ENCODE results near the gene TEX29.

Gene TEX29

GRCh38 chr13:111371720-111372119 is 51.3 kb downstream of the TEX29 start:
- Histone ChIP-seq H3K79me2 (ENCODE audit: insufficient read depth, low read length) (no peaks in the 10 kb centered on the region), H3K27ac (ENCODE audit: low read depth, low read length) (no peak overlapping the region), H3K27me3 (ENCODE audit: low read length) (no peaks in the 10 kb centered on the region), H3K9me3 (ENCODE audit: insufficient read depth, low read length) (no peaks in the 10 kb centered on the region), H3K4me2 (ENCODE audit: low read depth, low read length, poor library complexity, severe bottlenecking) (no peak overlapping the region), H4K20me1 (ENCODE audit: low read depth, low read length) (no peaks in the 10 kb centered on the region), H3K9ac (ENCODE audit: low read length) (no peak overlapping the region), H3F3A (ENCODE audit: insufficient read depth) (no peaks in the 10 kb centered on the region), H3K9me2 (replicated peaks; ENCODE audit: insufficient read depth, low read length) (no peaks in the 10 kb centered on the region), H3K4me3 (ENCODE audit: insufficient read depth, low read length, poor library complexity, severe bottlenecking) (no peak overlapping the region), H3K36me3 (ENCODE audit: low read length) (no peaks in the 10 kb centered on the region), H2AFZ (ENCODE audit: low read depth, low read length, severe bottlenecking) (no peak overlapping the region)
- no peak for TF ChIP-seq EZH2phosphoT487 (conservative IDR thresholded peaks at IDR 0.05; ENCODE audit: low read length)
- TF ChIP-seq, protein P1, sequence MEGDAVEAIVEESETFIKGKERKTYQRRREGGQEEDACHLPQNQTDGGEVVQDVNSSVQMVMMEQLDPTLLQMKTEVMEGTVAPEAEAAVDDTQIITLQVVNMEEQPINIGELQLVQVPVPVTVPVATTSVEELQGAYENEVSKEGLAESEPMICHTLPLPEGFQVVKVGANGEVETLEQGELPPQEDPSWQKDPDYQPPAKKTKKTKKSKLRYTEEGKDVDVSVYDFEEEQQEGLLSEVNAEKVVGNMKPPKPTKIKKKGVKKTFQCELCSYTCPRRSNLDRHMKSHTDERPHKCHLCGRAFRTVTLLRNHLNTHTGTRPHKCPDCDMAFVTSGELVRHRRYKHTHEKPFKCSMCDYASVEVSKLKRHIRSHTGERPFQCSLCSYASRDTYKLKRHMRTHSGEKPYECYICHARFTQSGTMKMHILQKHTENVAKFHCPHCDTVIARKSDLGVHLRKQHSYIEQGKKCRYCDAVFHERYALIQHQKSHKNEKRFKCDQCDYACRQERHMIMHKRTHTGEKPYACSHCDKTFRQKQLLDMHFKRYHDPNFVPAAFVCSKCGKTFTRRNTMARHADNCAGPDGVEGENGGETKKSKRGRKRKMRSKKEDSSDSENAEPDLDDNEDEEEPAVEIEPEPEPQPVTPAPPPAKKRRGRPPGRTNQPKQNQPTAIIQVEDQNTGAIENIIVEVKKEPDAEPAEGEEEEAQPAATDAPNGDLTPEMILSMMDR (IDR thresholded peaks at IDR 0.05; ENCODE audit: insufficient read depth, low read length, poor library complexity, severe bottlenecking): no peak

GRCh38 chr13:111372651-111373425 is 52.4 kb downstream of the TEX29 start:
- H2AFZ ChIP-seq (ENCODE audit: low read depth, low read length, severe bottlenecking): no peak overlapping the region
- TF ChIP-seq, protein P1 (IDR thresholded peaks at IDR 0.05; ENCODE audit: insufficient read depth, low read length, poor library complexity, severe bottlenecking): no peak
- no peak for TF ChIP-seq EZH2phosphoT487 (conservative IDR thresholded peaks at IDR 0.05; ENCODE audit: low read length)
- H3K9me2 ChIP-seq (replicated peaks; ENCODE audit: insufficient read depth, low read length): no peaks in the 10 kb centered on the region
- H3F3A ChIP-seq (ENCODE audit: insufficient read depth): no peaks in the 10 kb centered on the region
- H3K79me2 ChIP-seq (ENCODE audit: insufficient read depth, low read length): no peaks in the 10 kb centered on the region
- no peaks in the 10 kb centered on the region for H4K20me1 ChIP-seq (ENCODE audit: low read depth, low read length)
- H3K27ac ChIP-seq (ENCODE audit: low read depth, low read length): no peak overlapping the region
- H3K36me3 ChIP-seq (ENCODE audit: low read length): no peaks in the 10 kb centered on the region
- H3K4me2 ChIP-seq (ENCODE audit: low read depth, low read length, poor library complexity, severe bottlenecking): no peak overlapping the region
- H3K4me3 ChIP-seq (ENCODE audit: insufficient read depth, low read length, poor library complexity, severe bottlenecking): no peak overlapping the region
- no peak overlapping the region for H3K9ac ChIP-seq (ENCODE audit: low read length)
- H3K27me3 ChIP-seq (ENCODE audit: low read length): no peaks in the 10 kb centered on the region
- no peaks in the 10 kb centered on the region for H3K9me3 ChIP-seq (ENCODE audit: insufficient read depth, low read length)

DNA sequence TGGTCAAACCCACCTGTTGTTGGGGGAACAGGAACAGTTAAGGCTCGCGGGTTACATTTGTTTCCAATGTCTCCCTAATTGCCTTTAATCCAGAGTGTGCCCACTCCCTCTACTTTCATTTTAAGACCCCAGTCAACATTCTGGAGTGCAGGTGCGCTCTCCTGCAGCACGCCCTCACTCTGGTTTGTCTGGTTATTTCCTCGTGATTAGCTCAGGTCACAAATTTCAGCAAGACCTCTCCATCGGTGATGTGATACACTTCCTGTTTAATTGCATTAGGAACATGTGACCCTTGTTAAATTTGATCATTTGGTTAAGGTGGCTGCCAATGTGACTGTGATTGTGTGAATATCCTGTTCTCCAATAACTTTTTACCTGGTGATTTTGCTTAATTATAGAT is 53.0 kb downstream of the TEX29 start:
- H3K9ac ChIP-seq (ENCODE audit: low read length): no peak overlapping the region
- no peaks in the 10 kb centered on the region for H3K79me2 ChIP-seq (ENCODE audit: insufficient read depth, low read length)
- H2AFZ ChIP-seq (ENCODE audit: low read depth, low read length, severe bottlenecking): no peak overlapping the region
- no peak overlapping the region for H3K4me2 ChIP-seq (ENCODE audit: low read depth, low read length, poor library complexity, severe bottlenecking)
- no peak overlapping the region for H3K4me3 ChIP-seq (ENCODE audit: insufficient read depth, low read length, poor library complexity, severe bottlenecking)
- no peaks in the 10 kb centered on the region for H3F3A ChIP-seq (ENCODE audit: insufficient read depth)
- H3K9me3 ChIP-seq (ENCODE audit: insufficient read depth, low read length): no peaks in the 10 kb centered on the region
- H3K9me2 ChIP-seq (replicated peaks; ENCODE audit: insufficient read depth, low read length): no peaks in the 10 kb centered on the region
- H3K27me3 ChIP-seq (ENCODE audit: low read length): no peaks in the 10 kb centered on the region
- no peaks in the 10 kb centered on the region for H3K36me3 ChIP-seq (ENCODE audit: low read length)
- no peaks in the 10 kb centered on the region for H4K20me1 ChIP-seq (ENCODE audit: low read depth, low read length)
- H3K27ac ChIP-seq (ENCODE audit: low read depth, low read length): no peak overlapping the region
- TF ChIP-seq, protein P1 (IDR thresholded peaks at IDR 0.05; ENCODE audit: insufficient read depth, low read length, poor library complexity, severe bottlenecking): no peak
- no peak for TF ChIP-seq EZH2phosphoT487 (conservative IDR thresholded peaks at IDR 0.05; ENCODE audit: low read length)

All from SU-DHL-6 (cell line).